ENCODE results near the gene CPS1.

CPS1 gene

DNA sequence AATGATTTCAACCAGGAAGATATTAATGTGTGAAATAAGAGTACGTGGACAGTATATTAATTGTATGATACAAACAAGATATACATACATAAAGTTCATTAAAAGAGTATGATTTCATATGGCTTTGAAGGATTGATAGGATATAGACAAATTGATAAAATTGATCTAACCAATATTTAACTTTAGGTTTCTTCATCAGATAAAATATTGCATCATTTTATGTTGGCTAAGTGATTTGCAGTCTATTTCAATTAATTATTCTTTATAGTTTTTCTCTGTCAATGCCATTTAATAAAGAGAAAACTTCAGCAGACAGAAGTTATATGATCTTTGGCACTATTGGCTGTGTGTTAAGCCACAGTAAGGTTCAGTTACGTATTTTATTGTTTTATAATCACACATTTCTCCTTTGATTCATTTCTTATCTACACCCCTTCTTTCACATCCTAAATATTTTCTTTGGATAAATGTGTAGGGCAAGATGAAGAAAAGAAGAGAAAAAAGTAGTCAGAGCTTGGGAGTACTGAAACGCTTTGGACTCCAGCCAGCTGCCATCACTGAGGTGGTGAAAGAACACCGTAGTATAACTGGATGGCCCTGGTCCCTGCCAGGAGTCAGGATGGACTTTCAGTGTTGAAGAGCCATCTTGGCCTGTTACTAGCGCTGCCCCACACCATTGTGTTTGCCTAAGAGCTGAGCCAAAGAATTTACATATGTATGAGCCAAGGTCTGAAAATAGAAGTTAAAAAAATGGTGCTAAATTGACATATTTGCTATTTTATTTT lies 9.8 kb upstream of the CPS1 start:
- no peak for DNase-seq (ENCODE audit: low read depth in 3 of 3)

DNA sequence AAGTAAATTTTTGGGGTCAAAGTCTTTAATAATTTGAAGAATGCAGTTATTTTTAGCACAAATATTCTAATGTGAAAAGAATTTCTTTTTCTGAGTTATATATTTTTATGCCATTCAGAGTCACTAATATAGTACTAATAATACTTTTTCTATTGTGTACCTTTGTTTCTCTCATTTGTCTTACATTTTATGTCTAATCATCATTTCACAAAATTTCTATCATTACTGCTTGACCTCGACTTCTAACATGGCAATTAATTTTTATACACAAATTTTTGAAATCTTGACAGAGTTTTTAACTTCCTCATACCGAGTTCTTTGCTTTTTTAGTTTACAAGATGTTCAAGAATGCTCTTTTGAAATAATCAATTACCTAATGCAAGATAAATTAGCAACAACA lies 8.4 kb upstream of the CPS1 start:
- DNase-seq (ENCODE audit: low read depth in 3 of 3): no peak

DNA sequence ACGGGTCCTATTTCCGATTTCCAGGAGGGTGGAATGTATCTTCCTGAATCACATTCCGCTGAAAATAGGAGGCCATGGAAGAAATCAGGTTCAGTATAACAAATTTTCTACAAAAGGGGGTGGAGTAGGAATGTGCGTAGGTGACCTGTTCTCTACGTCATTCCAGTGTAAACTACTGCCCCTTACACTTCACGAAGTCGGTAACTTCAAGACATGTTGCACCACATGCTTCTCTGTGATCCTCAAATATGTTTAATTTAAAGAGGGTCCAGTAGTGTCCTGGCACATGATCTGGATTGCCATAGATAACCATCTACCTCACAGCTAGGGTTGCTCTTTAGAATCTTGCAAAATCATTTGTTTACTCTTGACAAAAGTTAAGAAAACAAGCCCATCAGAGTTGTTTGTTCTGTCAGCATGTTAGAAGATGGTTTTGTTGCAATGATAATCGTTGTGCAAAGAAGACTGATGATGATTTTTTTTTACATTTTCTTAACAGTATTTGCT lies 7.5 kb upstream of the CPS1 start:
- DNase-seq (ENCODE audit: low read depth in 3 of 3): no peak

DNA sequence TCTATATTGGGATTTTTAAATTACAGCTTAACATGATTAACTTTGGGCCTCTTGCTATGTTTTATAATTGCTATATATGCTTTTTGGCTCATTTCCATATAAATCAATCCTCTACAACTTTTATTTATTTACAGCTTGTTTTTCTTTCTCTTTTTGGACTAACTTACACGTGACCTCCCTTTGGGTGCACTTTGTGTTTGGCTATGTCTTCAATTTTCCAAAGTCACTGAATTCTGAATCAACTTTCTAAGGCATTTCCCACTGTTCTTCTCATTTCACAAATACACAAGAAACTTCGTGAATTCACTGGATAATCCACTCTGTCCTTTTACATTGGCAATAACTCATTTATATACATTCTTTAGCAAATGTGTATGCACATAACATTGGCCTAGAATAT lies 5.4 kb upstream of the CPS1 start:
- no peak for DNase-seq (ENCODE audit: low read depth in 3 of 3)

DNA sequence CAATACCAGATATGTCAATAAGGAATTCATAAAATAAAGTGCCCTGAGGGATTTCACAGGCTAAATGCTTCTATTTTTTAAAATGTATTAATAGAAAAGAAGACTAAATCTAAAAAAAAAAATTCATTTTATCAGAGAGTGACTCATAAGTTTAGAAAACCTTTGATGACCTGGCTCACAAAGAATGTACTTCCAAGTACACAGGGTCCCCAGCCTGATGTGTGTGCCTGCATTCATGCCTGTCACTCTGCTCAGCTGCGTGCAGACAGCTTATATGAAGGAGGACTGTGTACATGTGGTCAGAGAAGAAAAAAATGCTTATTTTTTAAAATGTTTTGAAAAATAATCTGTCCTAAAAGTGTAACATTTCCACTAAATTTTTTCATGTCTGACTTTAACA lies 3.0 kb upstream of the CPS1 start:
- no peak for DNase-seq (ENCODE audit: low read depth in 3 of 3)

DNA sequence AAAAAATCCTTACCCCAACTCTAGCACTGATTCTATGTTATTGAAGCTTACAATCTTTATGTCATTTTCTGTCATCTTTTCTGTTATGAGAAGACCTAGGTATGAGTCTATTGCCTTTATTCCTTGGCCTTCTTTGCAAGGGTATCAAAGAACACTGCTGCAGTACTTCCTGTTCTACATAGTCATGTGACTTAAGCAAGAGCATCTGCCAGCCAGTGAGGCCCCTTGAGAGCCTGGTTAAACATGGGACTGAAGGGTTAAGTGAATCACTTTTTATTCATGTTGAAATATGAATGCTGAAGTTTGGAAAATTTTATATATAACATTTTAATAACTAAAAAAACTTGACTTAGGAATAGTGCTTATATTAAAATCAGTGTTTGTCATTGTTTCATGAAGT lies 844 bp upstream of the CPS1 start:
- DNase-seq (ENCODE audit: low read depth in 3 of 3): no peak

DNA sequence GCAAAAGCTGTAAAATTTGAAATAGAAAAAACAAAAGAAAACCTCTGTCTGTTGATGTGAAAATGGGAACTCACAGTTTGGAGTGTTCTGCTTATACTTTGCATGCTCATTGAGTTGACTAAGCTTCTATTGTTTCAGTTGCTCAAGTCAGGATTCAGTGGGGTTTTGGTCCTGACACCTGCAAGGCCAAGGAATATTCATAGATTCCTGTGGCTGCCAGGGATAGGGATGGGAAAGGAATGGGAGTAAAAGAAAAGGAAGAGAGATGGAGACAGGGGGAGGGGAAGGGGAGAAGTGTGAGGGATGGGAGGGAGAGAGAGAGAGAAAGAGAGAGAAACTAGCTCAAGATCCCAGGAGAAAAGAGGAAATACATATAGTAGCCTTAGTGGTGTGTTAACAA lies 1.3 kb downstream of the CPS1 start:
- DNase-seq (ENCODE audit: low read depth in 3 of 3): no peak

DNA sequence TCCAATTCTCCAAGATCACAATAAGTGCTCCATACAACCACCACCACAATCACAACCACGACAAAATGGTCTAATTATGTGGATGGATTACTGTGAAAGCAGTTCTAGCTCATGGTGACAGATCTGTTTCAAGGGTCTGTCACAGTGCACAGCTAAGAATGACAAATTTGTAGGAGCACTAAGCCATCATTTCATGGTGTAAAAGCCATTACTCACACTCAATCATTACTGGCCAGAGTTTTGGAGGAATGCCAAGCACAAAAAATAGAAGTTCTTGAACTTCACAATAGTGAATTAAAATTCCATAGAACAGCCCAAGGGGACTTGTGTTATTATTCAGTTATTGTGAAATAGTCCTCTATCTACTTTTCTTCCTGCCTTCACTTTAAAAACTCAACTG lies 2.3 kb downstream of the CPS1 start:
- DNase-seq (ENCODE audit: low read depth in 3 of 3): no peak

DNA sequence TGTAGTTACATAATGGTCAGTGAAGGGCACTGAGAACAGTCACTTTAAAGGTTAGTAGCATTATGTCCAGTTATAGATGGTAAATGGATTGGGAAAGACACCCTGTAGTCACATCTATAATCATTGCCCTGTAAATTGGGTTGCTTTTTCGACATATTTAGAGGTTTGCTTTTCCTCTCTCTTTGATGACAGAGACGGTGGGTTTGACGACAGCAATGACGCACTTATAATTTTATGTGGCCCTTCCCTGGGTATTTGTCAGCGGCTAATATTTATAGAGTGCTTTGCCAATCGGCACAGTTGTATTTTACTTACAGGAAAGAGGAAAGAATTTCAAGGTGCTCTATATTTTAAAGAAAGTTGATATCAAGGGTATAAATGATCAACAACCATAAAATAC lies 2.8 kb downstream of the CPS1 start:
- DNase-seq (ENCODE audit: low read depth in 3 of 3): no peak

DNA sequence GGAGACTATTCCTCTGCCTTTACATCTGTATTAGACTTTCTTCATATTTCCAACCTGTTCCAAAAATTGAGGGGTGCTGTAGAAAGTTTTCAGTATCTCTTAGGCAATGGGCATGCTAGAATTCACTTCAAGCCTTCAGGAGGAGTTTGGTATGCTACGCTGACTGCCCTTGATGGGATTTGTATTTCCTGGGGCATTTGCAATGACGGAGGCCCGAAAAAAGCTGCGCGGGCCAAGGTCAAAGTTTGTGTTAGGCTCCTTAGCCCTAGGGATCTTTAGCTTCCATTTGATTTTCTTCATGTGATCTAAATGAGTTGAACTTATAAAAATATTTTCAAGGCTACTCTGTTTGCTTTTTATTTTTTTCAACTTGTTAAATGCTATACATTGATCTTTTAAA lies 5.1 kb downstream of the CPS1 start:
- no peak for DNase-seq (ENCODE audit: low read depth in 3 of 3)

DNA sequence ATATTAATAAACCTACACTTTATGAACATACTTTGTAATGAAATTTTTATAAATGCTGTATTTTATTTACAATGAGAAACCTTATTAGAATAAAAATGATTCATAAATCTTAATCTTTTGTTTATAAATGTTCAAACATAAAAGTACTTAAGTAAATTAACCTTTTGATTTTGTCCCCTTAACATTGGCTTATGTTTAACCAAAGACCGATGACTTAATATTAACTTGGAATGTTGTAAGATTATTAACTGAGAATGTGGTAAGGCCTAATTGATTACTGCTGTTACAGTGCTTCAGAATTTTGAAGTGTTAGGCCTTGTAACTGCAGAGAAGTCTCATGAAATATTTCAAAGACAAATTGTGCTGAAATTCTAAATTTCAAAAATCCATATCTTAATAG lies 5.7 kb downstream of the CPS1 start:
- DNase-seq (ENCODE audit: low read depth in 3 of 3): no peak

DNA sequence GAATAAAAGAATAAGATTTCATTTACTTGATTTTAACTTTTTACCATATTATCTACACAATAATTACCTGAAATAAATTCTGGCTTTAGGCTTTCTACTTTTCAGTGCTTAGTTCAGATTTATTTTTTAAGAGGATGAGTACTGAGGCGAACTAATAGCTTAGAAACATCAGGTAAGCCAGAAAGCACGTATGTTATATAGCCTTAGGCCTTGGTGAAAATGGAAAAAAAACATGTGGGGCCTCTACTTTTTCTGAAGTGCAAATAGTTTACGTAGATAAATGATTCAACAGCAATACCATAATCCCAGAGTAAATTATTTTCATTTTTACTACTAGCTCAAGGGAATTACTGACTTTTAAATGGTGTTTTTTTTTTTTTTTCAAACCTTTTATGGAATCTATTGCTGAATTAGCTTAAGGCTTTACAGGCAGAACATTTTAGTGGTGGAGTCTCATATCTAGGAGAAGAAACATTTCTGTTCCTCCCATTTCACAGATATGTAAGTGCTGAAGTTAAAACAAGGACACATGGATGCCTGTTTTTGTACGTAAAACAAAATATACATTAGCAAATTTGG lies 6.2 kb downstream of the CPS1 start:
- no peak for DNase-seq (ENCODE audit: low read depth in 3 of 3)

DNA sequence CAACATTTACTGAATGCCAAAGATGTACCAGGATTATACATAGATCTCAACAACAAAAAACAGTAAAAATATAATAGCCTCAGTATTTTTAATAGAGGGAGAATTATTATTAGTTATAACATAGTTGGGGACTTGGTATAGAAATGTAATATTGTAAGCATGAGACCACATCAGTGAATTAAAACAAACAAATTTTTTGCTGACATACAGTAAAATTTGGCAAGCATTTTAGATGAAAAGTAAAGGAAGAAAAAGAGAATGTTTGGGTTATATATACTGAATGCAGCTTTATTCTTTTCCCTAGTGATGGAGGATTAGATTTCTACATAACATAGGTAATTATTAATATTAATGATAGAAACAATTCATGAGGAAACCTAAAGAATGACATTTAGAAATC lies 10.9 kb downstream of the CPS1 start:
- DNase-seq (ENCODE audit: low read depth in 3 of 3): no peak

DNA sequence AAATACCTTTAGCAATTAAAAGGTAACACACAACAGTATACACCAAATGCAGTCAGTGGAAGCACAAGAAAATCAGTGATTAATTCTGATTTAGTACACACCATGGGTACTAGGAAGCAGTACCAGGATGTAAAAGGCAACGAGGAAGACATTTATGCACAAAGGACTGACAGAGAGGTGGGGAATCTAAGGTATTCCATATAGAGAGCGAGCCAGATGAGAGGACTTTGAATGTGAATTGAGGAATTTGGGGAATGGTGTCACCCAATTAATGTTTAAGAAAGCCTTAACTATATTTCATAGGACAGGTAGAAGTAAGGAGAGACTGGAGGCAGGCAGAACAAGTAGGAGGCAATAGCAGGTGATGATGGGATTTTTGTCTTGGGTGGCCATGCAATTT lies 11.7 kb downstream of the CPS1 start:
- DNase-seq (ENCODE audit: low read depth in 3 of 3): no peak

DNA sequence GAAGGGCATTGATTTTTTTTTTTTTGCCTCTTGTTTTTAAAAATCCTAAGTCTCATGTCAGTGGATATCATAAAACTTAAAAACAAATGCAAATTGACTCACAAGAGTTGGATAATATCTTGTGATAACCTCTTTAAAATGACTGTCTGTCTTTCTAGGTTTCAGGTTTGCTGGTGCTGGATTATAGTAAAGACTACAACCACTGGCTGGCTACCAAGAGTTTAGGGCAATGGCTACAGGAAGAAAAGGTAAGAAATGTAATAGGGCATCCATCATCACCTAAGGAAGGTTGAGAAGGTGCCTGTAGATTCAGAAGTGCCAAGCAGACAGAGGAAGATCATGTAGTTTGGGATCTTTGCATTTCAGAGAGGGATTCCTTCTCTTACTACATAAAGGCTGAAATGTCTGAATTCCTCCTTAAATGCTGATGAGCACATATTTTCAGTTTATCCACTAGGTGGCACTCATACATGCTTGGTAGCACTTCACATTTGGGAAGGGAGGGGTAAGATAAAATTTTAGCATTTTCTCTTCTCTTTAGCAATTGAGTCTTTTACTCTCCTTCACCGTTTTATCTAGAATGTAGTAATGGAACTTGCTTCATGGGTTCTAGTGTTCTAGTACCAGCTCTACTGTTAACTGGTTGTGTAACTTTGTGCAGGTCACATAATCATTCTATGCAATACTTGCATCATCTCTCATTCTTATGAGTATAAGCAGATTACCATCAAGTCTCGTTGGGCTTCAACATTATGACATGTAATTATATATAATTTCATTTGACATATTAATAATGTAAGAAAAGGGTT lies 21.1 kb downstream of the CPS1 start:
- no peak for DNase-seq (ENCODE audit: low read depth in 3 of 3)

DNA sequence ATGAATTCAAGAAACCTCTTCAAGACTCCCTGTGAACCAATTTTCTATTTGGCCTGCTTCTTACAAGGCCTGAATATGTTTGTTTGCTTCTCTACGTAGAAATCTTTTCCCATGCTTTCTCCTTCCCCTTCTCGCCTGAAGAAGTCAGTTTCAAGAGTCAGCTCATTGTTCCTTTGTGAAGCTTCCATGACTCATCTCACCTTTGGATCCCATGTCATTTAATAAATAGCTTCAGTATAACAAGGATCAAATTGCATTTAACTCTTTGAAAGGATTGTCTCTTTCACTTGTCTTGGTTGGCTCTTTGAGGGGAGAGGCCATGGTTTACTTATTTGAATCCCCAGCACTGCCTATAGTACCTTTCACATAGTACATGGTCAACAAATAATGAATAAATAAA lies 28.4 kb downstream of the CPS1 start:
- DNase-seq (ENCODE audit: low read depth in 3 of 3): no peak

DNA sequence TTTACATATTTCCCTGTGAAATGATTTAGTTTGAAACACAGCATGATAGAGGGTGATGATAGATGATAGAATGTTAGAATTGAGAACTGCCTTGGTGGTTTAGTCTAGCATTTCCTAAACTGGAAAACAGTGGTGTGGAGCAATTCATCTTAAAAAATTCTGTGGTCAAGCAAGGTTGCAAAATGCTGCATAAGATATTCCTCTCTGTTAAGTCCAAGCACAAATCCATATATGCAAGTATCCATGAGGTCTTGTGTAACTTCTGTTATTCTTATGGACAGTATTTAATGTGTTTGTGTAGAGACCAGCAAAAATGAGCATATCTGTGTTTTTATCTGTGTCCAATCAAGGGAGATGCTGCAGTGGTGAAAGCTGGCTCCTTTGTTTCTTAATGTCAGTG lies 30.0 kb downstream of the CPS1 start:
- no peak for DNase-seq (ENCODE audit: low read depth in 3 of 3)

DNA sequence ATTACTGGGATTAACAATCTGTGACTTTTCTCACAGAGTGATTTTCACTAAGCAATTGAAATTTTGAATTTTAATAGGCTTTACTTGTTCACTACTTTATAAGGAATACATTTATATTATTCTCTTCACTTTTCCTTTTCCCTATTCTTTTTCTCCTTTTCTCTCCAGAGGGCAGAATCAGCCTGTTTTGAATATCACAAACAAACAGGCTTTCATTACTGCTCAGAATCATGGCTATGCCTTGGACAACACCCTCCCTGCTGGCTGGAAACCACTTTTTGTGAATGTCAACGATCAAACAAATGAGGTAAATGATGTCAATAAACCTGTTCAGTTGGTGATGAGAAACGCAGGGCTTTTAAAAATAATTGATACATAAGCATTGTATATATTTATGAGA lies 35.3 kb downstream of the CPS1 start:
- DNase-seq (ENCODE audit: low read depth in 3 of 3): no peak

DNA sequence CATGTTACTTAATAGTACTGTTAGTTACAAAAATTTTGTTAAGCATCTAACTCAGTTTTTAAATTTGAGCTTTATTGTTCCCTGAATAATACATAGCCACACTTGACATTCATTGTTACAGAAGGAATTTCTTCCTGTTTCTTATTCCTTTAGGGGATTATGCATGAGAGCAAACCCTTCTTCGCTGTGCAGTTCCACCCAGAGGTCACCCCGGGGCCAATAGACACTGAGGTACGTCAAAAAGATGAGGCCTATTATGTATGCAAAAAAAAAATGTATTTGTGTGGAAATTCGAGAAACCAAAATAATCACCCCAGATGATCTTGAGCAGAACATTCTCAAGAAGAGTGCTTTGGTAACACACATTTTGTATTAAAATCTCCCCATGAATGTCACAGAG lies 36.3 kb downstream of the CPS1 start:
- DNase-seq (ENCODE audit: low read depth in 3 of 3): no peak

DNA sequence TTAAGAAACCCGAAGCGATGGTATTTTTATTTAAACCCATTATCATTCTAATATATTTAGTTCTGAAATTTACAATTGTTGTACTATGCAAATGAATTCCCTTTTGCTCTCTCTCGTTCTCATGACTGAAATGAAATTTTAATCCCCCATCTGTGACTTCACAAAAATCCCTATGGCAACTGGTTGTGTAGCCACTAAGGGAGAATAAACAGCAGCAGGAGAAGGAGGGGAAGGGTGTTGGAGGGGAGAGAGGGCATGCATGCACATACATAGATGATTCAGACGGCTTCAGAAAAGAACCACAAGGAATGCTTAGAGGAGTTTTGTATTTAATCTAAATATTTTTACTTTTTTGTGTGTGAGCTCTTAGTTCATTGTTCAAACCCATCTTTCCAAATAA lies 36.8 kb downstream of the CPS1 start:
- no peak for DNase-seq (ENCODE audit: low read depth in 3 of 3)

DNA sequence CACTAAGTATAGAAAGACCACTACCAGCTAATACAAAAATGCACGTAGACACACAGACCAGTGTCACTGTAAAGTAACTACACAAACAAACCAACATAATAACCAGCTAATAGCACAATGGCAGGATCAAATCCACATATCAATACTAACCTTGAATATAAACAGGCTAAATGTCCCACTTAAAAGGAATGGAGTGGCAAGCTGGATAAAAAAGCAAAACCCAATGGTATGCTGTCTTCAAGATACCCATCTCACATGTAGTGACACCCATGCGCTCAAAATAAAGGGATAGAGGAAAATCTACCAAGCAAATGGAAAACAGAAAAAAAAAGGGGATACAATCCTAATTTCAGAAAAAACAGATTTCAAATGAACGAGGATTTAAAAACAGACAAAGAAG lies 41.8 kb downstream of the CPS1 start:
- DNase-seq (ENCODE audit: low read depth in 3 of 3): no peak

DNA sequence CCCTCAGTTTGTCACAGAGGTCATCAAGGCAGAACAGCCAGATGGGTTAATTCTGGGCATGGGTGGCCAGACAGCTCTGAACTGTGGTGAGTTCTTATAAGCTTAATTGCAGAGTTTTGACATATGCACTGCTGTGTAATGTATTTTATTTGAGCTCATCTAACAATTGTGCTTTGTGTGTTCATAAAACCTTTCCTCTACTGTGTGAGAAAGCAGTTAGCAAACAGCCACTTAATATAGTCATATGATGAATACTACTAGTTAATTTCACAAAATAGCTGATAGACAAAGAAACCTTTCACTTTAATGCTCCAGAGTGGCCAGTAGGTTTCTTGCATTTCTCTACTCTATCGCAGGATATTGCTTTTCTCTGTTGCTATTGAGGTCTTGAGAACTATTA lies 43.1 kb downstream of the CPS1 start:
- no peak for DNase-seq (ENCODE audit: low read depth in 3 of 3)

DNA sequence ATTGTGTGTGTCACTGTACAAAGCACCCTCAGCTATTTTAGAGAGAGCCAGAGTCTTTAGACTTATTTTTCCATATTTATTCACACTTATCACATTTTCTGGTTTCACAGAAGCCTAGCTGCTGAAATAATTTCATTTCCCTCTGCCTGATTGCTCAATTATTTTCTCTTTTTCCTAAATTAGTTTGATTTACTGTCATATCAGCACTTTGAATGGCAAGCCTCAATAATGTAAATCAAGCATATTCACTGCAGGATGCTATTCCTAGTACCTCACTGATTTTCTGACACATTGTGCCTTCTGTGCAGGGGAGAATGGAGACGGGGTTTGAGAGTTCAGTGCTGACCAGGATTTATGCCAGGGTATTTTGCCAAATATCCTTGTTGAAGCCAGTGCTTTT lies 48.3 kb downstream of the CPS1 start:
- DNase-seq (ENCODE audit: low read depth in 3 of 3): no peak

Measured in stimulated activated CD4-positive, alpha-beta T cell treated with anti-CD3 and anti-CD28 coated beads, TNF-alpha, amount 100 ng/mL, for 4 hours (primary cell).